Cerebellar cortex (tissue), 1 donor: ENCODE measurements around the gene FGF12.
A peak's percentile ranks its signal among the peaks of the same experiment; 100 is the strongest.
"Not testable (repeated sequence)": the region's sequence is repeated elsewhere in the genome, so short reads cannot be mapped to it uniquely, and the experiment has no call there.

Experiments used
- DNase-seq: peaks from one replicate; pipeline ENCODE4 v3.0.0-alpha.2; 2015; ENCODE audit warnings: low spot score

Gene FGF12

DNA sequence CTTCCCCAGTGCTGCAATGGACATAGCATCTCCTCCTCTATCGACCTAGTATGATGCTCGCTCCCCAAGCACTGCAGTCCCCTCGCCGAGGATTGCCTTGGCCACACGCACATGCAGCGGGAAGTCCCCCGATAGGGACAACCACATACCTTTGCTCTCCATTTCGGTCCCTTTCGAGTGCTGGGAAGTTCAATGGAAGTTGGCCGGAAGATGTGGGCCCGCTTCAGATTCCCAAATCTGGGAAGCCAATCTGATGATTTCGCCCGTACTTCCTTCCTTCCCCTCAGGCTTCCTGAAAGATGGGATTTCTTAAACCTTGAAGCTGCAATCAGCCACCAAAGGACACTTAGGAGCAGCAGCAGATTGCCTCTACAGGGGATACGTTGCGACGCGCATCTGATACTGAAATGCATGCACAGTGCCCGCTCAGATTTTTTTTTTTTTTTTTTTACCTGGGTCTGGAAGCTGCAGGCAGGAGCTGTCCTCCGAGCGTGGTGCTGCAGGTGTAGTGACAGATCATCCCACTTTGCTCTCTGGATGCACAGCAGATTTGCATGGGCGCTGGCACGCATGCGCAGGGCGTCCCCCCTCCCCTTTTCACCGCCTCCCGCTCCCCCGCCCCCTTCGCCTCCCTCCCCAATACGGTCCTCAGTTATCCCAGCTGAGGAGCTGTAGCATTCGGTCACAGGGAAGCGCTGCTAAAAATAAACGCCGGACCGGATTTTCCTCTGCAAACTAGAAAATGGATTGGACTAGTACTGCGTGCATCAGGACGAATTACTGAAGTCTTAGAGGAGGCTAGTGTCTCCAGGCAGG, at the start of gene FGF12:
TSS of gene FGF12 (minus strand) at position 510 of the 816 bp plus-strand sequence.
- DNase-seq, result peak; percentile 96

GRCh38 chr3:192774341-192774740, 47.0 kb upstream of the FGF12 start:
- DNase-seq, result not testable (repeated sequence)

DNA sequence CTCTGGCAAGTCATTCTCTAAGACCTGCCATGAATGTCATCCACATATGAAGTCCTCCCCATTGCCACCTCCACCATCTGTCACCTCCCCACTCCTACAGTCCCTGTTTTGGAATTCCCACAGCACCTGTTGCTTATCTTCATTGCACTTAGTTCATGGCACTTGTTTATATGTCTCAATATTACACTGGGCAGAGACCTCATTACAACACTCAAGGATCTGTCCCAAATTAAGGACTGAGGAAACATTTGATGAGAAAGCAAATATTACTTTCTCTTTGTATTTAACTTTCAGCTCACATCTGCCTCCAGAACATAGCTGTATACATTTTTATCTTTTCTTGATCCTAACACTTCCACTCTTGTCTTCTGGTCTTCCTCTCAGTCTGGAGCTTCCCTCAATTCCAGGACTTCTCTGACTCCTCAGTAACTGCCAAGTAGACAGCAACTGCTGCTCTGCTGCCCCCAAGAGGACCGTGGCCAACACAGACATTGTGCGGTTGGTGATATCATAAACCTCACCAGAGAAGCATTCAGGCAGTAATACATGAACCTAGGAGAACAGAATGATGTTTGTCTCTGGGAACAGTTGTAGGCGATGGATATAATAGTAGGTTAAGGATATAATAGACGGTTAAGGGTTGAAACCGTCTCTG, 45.0 kb upstream of the FGF12 start:
- DNase-seq, result peak; percentile 67

- no peak for DNase-seq
Observed at GRCh38 chr3:192758654-192759053, 31.3 kb upstream of the FGF12 start.

DNA sequence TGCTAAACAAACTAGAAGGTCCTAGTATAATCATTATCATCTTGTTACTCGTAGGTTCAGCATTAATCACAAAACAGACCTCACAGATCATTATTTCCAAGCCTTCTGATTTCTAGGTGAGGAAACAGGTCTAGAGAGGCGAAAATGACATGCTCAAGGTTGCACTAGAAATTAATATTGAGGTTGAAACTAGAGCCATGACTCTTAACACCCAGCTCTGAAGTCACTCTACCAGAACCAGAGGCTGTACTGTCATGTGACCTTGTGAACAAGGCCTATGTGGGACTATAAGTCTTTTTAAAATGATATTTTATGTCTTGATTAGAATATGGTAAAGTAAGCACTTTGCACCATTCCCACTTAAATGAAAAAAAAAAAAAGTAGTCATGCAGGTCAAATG, 23.8 kb upstream of the FGF12 start:
- no peak for DNase-seq

DNA sequence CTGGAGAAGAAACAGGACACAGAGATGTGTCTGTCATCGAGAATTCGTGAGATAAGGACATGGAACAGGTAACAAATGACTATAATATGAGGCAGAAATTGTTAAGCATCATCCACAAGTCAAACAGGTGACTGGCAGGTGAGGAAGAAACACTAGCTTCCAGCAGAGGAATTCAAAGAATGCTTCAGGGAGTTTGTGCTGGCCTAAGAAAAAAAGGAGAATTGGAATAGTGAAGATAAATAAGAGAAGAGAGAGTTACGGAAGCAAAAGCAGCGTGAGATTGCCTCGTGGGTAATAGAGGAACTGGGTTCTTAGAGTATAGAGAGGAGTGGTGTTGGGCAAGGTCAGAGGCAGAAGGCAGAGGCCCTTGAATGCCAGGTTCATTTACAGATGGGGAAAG, 22.9 kb upstream of the FGF12 start:
- no peak for DNase-seq

DNA sequence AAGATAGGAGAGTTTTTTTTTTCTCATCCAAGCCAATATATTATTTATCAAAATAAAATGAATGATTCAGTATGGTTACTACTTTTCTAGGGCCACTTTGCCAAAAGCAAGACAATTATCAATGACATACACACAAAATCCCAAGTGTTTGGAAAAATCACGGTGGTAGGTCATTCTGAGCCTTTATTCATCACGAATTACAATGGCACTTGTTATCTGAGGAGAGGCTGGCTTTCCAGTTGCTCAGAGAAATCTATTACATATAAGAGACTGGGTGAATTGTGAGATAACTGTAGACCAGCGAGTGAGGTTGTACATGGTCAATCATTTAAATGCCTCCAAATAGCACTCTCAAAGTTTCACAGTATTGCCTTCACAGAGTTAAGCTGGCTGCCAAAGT, 20.4 kb upstream of the FGF12 start:
- DNase-seq, result no peak

- DNase-seq, result no peak
Observed at GRCh38 chr3:192747145-192747544, 19.8 kb upstream of the FGF12 start.

- no peak for DNase-seq
Observed at GRCh38 chr3:192745150-192745549, 17.8 kb upstream of the FGF12 start.

DNA sequence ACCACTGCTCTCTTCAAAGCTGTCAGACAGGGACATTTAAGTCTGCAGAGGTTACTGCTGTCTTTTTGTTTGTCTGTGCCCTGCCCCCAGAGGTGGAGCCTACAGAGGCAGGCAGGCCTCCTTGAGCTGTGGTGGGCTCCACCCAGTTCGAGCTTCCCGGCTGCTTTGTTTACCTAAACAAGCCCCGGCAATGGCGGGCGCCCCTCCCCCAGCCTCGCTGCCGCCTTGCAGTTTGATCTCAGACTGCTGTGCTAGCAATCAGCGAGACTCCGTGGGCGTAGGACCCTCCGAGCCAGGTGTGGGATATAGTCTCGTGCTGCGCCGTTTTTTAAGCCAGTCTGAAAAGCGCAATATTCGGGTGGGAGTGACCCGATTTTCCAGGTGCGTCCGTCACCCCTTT, 17.3 kb upstream of the FGF12 start:
- DNase-seq, result not testable (repeated sequence)

GRCh38 chr3:192737506-192737905, 10.2 kb upstream of the FGF12 start:
- no peak for DNase-seq

GRCh38 chr3:192731233-192731632, 3.9 kb upstream of the FGF12 start:
- no peak for DNase-seq

- peak; percentile 51 for DNase-seq
Observed at GRCh38 chr3:192726385-192726784, 956 bp downstream of the FGF12 start.

DNA sequence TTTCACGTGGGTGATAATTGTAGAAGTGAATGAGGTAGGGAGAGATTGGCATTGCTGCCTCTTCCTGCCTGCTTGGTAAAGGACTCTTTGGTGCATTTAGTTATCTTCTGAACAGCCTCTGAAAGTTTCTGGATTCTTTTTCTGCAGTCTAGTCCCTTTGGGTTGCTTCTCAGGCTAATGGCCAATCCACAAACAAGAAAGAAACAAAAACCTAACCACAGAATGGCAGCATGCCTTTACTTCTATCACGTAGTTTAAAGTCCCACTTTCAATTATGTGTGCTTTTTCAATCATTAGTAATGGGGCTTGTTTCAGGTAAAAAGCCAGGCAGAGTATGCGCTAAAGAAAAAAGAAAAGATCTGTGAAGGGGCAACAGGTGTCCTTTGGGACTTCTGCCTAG, 7.4 kb downstream of the FGF12 start:
- no peak for DNase-seq

DNA sequence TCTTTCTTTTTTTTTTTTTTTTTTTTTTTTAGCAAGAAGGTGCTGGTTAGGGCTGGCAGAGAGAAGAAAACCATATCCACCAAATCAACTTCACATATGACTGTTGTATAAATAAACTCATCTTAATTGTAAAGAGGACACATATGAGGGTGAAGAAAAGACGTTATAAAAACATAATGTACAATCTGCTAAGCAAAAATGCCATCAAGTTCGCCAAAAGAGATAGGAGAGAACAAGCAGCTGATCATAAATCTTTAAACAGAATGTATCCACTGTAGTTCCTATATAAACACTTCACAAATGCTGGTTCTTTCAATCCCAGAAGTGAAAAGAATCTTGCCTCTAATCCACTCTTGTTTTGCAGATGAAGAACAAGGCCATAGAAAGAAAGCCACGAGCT, 9.2 kb downstream of the FGF12 start:
- no peak for DNase-seq

- DNase-seq, result no peak
Observed at GRCh38 chr3:192715126-192715525, 12.2 kb downstream of the FGF12 start.

DNA sequence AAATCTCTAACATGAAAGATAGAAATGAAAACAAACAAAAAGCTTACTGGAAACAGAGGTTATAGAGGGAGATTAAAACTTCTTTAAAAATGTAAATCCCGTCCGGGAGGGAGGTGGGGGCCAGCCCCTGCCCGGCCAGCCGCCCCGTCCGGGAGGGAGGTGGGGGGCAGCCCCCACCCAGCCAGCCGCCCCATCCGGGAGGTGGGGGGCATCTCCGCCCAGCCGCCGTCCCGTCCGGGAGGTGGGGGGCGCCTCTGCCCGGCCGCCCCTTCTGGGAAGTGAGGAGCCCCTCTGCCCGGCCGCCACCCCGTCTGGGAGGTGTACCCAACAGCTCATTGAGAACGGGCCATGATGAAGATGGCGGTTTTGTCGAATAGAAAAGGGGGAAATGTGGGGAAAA, 16.2 kb downstream of the FGF12 start:
- DNase-seq, result not testable (repeated sequence)

DNA sequence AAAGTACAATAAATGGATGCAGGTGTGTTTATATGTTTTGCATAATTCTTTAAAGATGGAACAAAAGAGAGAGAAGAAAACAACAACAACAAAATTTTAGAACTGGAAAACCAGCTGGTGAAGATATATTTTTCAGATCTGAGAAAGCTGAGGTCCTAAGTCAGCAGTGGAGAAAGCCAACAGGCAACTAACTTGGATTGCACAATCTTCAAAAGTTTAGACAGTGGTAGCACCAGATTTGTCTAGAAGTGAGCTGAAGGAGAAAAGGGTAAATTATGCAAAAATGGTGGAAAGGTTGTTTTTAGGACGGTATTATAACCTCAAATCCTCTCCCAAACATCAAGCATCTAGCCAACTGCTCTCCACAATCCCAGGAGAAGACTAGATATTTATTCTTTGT, 17.0 kb downstream of the FGF12 start:
- DNase-seq, result no peak

GRCh38 chr3:192706272-192706671, 21.1 kb downstream of the FGF12 start:
- DNase-seq, result no peak

GRCh38 chr3:192700885-192701284, 26.5 kb downstream of the FGF12 start:
- DNase-seq, result no peak

DNA sequence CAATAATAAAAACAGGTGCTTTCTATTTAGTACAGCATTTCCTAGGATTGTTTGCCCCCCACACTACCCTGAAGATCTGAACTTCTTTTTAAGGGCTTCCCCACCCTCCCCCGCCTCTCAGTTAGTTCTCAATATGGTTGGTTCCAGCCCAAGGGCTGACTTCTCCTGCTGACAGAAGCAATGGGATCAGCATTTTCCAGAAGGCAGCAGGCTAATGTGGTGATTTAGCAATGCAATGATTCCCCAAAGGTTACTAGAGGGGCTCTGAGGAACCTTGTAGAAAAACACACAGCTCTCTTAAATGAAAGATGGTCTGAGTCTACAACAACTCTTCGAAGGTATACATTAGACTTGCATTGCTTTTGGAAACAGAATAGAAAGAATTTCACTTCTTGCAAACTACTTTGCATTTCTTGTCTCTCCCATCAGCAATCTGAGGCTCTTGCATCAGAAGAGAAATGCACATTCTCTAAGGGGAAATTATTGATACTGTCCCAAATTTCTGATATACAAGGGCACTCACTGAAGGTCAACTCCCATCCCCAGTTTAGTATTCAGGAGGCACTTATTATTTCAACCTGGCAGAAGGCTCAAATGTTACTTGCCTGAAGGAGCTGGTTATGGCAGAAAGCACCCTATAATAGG, 30.3 kb downstream of the FGF12 start:
- DNase-seq, result no peak

GRCh38 chr3:192687488-192688152, 39.7 kb downstream of the FGF12 start:
- DNase-seq, result no peak

DNA sequence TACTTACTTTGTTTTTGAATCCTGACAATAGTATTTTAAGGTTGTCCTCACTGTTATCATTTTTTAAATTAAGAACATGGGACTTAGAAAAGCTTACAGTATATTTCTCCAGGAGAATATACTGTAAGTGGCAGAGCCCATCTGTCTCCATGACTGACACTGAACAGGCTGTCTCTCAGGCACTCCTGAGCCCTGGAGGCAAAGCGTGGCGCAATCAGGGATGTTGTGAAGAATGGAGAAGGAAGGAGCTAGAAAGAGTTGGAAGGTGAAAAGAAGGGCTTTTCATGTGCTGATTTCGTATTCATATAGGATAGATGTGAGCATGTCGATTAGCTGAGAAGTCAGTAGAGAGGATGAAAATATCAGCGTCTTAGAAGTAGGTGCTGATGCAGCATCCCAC, 41.5 kb downstream of the FGF12 start:
- DNase-seq, result no peak
